Ascending aorta (tissue), 2 donors: ENCODE measurements around the gene ENOX1. TPM values are rescaled to one million over a fixed set of nuclear protein-coding genes. Genes with fewer than 3 reads are reported as not detected.

Experiments used
- DNase-seq, 2 donors: peaks; one replicate each; pipeline ENCODE4 v3.0.0-alpha.2; 2019; ENCODE audit warnings: low spot score in 2 of 2
- H3K27ac ChIP-seq, 2 donors: fragments of 200-600 bp; sonication (generic); one replicate each; pipeline ENCODE4 v1.5.1; 2016 to 2017; ENCODE audit warnings: mild to moderate bottlenecking in 1 of 2
- H3K27me3 ChIP-seq: fragments of 200-600 bp; sonication (generic); one replicate; pipeline ENCODE4 v1.5.1; 2017
- H3K36me3 ChIP-seq, 2 donors: fragments of 200-600 bp; sonication (generic); one replicate each; pipeline ENCODE4 v1.5.1; 2016
- H3K4me1 ChIP-seq, 2 donors: fragments of 200-600 bp; sonication (generic); one replicate each; pipeline ENCODE4 v1.5.1; 2016 to 2017; ENCODE audit warnings: mild to moderate bottlenecking in 1 of 2
- H3K4me3 ChIP-seq, 2 donors: fragments of 200-600 bp; sonication (generic); one replicate each; pipeline ENCODE4 v1.5.1; 2016 to 2017; ENCODE audit warnings: mild to moderate bottlenecking in 1 of 2
- H3K9me3 ChIP-seq, 2 donors: fragments of 200-600 bp; sonication (generic); one replicate each; pipeline ENCODE4 v1.5.1; 2016
- intact Hi-C: fragments of 100-400 bp; cut with DNase I; formaldehyde crosslinking; loops from one replicate; pipeline ENCODE4 v1.15.1; 2023
- total RNA-seq: library from RNA; depleted of rRNA; stranded (reverse); fragments of >200 nt; gene quantifications from one replicate; pipeline ENCODE4 v1.1.0, GENCODE V29; 2016
- TF ChIP-seq, protein P1 (sequence below), 3 experiments: fragments of 200-600 bp in 2 of 3; fragments of 450-650 bp in 1 of 3; sonication (generic) in 2 of 3; IDR thresholded peaks; one replicate each; pipeline ENCODE4 v1.5.1; 2016 to 2019; ENCODE audit warnings: antibody characterized with exemption in 3 of 3, mild to moderate bottlenecking in 1 of 3, moderate library complexity in 1 of 3

The ENOX1 gene
- total RNA-seq, 1 donor from 2014 or later: 0.21 TPM

DNA sequence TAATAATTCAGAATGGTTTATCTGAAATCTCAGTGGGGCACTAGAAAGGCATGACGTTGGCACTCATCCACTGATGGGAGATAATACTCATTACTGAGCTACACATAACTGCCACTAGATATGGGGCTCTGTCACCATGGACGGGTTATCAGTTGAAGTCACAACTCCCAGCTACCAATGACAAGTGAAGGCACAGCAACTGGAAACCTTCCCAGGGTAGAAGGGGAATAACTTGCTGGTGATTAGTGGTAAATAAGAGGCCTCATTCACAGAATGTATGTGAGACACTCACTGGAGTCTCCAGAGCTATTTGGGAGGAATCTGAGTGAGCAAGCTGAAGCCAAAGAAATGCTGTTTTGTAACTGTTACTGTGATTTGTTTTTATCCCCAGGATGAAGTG, 249.6 kb downstream of the ENOX1 start:
- Histone ChIP-seq H3K4me3 (no peak overlapping the region), H3K27ac (no peak overlapping the region), H3K4me1 (no peaks in the 10 kb centered on the region), H3K36me3 (no peaks in the 10 kb centered on the region), H3K27me3 (no peaks in the 10 kb centered on the region), H3K9me3 (peaks cover 0 to 6% of the 10 kb centered on the region in 2 donors)
- TF ChIP-seq, protein P1, sequence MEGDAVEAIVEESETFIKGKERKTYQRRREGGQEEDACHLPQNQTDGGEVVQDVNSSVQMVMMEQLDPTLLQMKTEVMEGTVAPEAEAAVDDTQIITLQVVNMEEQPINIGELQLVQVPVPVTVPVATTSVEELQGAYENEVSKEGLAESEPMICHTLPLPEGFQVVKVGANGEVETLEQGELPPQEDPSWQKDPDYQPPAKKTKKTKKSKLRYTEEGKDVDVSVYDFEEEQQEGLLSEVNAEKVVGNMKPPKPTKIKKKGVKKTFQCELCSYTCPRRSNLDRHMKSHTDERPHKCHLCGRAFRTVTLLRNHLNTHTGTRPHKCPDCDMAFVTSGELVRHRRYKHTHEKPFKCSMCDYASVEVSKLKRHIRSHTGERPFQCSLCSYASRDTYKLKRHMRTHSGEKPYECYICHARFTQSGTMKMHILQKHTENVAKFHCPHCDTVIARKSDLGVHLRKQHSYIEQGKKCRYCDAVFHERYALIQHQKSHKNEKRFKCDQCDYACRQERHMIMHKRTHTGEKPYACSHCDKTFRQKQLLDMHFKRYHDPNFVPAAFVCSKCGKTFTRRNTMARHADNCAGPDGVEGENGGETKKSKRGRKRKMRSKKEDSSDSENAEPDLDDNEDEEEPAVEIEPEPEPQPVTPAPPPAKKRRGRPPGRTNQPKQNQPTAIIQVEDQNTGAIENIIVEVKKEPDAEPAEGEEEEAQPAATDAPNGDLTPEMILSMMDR (IDR thresholded peaks at IDR 0.05): no peak
- DNase-seq: no peak
- intact Hi-C loops: no loop called here

DNA sequence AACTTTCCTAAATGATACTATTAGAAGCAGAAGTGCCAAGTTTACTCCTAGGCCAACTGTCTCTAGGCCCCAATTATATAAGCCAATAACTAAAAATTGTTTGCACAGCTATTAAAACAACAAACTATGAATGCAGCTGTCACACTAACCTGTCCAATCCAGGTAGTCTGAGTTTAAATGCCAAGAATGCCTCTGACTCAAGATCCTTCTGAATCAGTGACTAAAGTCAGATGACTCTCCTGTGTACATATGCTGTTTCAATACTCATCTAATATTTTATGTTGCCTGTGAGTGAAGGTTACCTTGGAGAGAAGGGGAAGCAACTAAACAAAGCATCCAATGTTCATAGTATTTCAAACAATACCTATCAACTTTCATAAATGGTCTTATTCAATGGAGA, 257.0 kb downstream of the ENOX1 start:
- DNase-seq: no peak
- H3K36me3 ChIP-seq: no peaks in the 10 kb centered on the region
- H3K4me3 ChIP-seq: no peak overlapping the region
- no peaks in the 10 kb centered on the region for H3K4me1 ChIP-seq
- H3K27ac ChIP-seq: no peak overlapping the region
- H3K27me3 ChIP-seq: no peaks in the 10 kb centered on the region
- intact Hi-C loops: no loop called here
- H3K9me3 ChIP-seq: no peaks in the 10 kb centered on the region
- TF ChIP-seq, protein P1 (IDR thresholded peaks at IDR 0.05): no peak

DNA sequence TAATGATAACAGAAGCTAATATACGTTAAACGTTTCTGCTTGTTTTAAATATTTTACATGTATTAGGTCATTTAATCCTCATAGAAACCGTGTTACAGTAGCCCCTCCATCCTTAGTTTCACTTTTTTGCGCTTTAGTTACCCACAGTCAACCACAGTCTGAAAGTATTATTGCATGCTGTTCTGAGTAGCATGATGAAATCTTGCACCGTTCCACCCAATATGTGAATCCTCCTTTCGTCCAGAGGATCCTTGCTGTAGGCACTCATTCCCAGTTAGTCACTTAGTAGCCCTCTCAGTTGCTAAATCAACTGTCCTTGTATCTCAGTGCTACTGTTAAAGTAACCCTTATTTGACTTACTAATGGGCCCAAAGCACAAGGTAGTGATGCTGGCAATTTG, 257.8 kb downstream of the ENOX1 start:
- no peak for DNase-seq
- H3K36me3 ChIP-seq: no peaks in the 10 kb centered on the region
- TF ChIP-seq, protein P1 (IDR thresholded peaks at IDR 0.05): no peak

DNA sequence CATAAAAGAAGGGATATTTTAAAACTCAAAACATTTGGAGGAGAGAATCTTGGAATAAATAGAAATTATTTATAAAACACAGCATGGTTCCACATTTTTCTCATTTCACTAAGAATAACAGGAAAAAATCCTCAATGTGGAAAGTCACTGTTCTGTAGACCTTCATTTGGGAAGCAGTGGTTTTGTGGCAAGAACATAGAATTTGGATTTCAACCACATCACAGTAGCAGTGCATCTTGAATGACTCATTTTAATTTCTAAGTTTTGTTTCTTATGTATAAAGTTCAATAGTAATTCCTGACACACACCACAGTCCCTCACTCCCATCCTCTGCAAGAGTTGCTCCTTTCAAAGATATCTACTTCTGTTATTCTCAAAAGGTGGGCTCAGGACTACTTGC, 264.0 kb downstream of the ENOX1 start:
- no peaks in the 10 kb centered on the region for H3K4me1 ChIP-seq
- H3K9me3 ChIP-seq: no peaks in the 10 kb centered on the region
- intact Hi-C loops: no loop called here
- H3K36me3 ChIP-seq: no peaks in the 10 kb centered on the region
- H3K27ac ChIP-seq: no peak overlapping the region
- no peak for DNase-seq
- TF ChIP-seq, protein P1 (IDR thresholded peaks at IDR 0.05): no peak
- no peaks in the 10 kb centered on the region for H3K27me3 ChIP-seq
- H3K4me3 ChIP-seq: no peak overlapping the region

More for the DNA sequence above, 257.8 kb downstream of the ENOX1 start:
- Histone ChIP-seq H3K27ac (no peak overlapping the region), H3K4me3 (no peak overlapping the region), H3K4me1 (no peaks in the 10 kb centered on the region), H3K27me3 (no peaks in the 10 kb centered on the region), H3K9me3 (no peaks in the 10 kb centered on the region)
- intact Hi-C loops: no loop called here

DNA sequence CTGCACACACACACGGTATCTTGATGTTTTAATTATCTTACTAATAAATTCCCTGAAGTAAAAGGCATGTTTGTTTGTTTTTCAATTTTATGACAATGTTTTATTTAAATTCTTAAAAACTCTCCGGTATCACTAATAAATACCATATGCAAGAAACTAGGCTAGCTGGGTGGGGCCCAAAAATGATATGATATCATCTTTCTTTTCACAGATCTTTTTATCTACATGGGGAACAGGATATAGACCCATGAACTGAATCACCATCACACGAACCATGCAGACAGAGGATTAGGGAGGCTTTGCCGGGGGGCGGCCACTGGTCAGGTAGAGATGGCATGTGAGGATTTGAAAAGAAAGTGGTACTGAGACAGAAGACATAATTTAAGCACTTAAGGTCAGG, 266.4 kb downstream of the ENOX1 start:
- intact Hi-C loops: no loop called here
- Histone ChIP-seq H3K4me1 (no peaks in the 10 kb centered on the region), H3K27ac (no peak overlapping the region), H3K4me3 (no peak overlapping the region), H3K27me3 (no peaks in the 10 kb centered on the region), H3K36me3 (no peaks in the 10 kb centered on the region), H3K9me3 (no peaks in the 10 kb centered on the region)
- TF ChIP-seq, protein P1 (IDR thresholded peaks at IDR 0.05): no peak
- DNase-seq: no peak

DNA sequence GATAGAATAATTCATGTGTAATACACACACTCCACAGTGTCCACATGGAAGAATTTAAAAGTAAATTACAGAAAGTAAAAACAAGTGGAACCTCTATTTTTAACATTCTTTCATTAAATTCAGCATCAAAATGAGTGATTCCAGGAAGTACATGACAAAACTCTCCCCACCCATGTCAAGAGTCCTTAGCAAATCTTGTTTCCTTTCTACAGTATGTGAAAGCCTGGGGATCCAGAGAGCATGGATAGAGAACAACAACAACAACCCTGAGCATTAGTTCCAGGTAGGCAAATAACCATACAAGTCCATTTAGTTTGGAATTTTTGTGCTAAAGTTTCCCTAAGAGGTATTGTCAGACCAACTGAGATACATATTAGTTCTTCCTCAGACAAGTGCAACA, 267.9 kb downstream of the ENOX1 start:
- H3K4me1 ChIP-seq: peaks cover 0 to 5% of the 10 kb centered on the region in 2 donors
- no peak for DNase-seq
- TF ChIP-seq, protein P1 (IDR thresholded peaks at IDR 0.05): no peak
- H3K9me3 ChIP-seq: no peaks in the 10 kb centered on the region
- intact Hi-C loops: no loop called here
- no peaks in the 10 kb centered on the region for H3K27me3 ChIP-seq
- H3K36me3 ChIP-seq: no peaks in the 10 kb centered on the region
- H3K4me3 ChIP-seq: no peak overlapping the region
- no peak overlapping the region for H3K27ac ChIP-seq
